IPS DF 4.7 (cell line): Measurements from ENCODE around the gene RAPGEF4.

Experiments used
- DNase-seq: peaks from one replicate; pipeline ENCODE4 v3.0.0-alpha.2; 2013; ENCODE audit warnings: low spot score; ENCODE audit errors: extremely low read depth

The RAPGEF4 gene

DNA sequence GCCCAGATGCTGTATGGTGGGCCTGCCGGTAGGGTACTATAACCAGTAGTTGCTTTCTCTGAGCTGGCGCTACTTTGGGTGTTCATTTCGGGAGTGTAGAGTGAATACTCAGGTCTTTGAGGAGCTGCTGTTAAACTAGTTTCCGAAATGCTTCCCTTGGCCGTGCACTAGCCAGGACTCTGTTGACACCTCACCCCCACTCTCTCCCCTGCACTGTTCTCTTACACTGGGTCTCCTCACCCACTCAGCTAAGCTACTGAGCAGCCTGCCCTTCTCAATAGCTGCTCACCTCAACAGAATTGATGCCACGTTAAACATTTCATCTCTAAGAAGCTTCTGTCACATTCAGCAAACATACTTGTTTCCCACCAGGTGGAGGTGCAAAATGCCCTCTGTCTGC is 86.9 kb downstream of the RAPGEF4 start:
- DNase-seq, result no peak

DNA sequence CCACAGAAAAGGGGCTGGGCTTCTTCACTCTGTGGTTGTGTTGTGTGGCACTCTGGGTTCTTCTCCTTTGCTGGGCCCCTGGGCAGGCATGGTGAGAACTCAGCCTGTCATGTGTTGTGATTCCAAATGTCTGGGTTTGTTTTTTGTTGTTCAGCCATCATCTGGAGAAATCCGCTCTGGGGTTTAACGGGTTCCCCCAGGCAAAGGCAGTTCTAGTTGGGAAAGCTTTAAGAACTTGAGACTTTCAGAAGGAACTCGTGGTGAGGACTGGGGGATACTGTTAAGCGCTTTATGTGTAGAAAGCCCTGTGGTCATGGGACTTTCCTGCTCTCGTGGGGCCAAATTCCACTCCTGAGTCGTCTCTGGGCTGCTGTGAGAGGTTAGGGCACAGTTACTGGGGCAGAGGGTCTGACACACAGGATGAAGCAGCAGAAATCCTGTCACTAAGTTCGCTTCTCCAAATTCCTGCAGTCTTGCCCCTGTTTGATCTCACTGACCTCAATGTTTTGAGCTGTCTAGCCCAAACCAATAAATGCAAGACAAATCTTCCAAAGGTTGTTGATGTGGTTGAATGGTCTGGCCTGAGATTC is 87.7 kb downstream of the RAPGEF4 start:
- no peak for DNase-seq

DNA sequence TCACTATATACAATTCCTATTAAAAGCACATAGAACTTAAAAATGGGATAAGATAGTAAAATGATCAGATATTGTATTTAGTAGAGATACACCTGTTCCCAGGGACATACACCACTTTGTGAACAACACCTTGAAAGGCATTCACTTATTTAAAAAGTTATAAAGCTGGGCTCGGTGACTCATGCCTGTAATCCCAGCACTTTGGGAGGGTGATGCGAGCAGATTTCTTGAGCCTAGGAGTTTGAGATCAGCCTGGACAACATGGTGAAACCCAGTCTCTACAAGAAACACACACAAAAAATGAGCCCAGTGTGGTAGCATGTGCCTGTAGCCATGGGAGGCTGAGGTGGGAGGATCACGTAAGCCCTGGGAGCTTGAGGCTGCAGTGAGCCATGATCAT is 90.9 kb downstream of the RAPGEF4 start:
- no peak for DNase-seq

DNA sequence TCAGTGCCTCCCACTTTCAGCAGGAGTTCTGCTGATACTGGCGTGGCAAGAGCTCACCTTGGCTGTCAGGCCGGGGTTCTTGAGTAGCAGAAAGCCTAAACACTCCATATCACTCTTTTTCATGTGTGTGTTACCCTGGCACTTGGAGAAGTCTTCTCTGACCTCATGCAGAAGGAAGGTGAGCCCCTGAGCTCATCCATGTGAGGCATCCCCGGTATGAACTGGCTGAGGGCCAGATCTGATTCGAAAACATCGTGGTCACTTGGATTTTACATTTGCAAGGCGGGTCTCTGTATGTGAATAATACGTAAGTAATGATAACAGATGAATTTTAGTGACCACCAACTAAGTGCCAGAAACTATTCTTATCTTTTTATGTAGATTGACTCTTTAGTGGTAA is 93.6 kb downstream of the RAPGEF4 start:
- no peak for DNase-seq

DNA sequence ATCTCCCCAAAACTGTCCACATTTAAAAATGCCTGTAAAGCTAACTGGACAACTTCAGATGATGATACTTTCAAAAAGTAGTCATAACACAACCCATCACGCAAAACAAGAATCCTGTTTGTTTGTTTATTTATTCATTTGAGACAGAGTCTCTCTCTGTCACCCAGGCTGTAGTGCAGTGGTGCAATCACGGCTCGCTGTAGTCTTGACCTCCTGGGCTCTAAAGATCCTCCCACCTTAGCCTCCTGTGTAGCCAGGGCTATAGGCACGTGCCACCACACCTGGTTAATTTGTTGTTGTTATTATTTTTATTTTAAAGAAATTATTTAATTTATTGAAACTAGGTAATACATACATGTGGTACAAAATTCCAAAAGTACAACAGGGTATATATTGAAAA is 94.8 kb downstream of the RAPGEF4 start:
- DNase-seq, result no peak

DNA sequence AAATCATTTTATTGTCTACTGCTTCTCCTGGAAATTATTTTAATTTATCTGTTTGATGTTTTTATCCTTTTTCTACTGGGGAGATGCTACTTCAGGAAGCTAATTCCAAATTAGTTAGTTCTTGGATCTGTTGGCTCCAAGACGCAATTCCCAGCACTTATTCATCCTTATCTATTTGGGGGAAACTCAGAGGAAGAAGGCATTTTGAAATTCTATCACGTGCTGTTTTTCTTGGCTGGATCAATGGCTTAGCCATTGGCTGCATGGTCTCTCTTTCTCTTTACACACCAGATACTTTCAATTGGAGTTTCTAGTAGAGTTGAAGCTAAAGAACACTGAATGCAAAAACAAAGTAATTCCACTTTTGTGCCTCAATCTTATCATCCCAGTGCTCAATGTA is 98.3 kb downstream of the RAPGEF4 start:
- DNase-seq, result no peak

DNA sequence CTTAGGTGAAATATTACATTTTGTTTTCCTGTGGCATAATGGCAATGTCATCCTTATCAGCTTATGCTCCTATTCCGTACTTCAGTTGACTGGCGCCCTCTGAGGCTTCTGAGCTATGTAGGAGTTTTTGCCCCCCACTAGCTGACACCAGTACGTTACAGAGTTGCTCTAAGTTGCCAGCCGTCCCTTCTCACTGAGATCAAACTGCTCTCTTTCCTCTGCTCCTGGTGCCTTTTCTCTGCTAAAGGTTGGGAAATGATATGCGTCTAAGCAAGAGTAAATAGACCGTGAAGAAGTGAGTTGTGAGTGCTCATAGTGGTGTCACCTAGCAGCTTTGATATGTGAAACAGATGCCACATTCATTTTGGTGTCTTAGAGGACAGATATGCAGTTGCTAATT is 99.2 kb downstream of the RAPGEF4 start:
- DNase-seq, result no peak

DNA sequence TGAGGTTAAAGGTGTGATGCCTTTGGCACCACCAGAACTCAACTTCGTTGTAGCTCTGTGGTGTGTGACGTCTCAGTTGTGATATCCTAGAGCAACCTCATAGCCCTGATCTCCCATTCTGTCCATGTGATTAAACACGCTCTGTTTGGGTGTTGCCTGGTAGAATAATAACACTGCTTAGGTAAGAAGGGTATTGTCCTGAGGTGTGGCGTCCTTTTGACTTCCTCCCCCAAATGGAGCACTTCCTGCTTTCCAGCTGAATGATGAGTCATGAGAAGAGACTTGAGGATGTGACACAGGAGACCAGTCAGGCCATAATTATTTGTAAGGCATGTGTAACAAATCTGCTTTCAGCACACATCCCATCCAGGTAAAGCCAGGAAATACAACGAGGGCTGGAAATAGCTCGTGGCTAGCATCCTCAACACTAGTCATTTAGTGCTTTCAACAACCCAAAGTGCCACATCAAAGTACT is 100.7 kb downstream of the RAPGEF4 start:
- no peak for DNase-seq

DNA sequence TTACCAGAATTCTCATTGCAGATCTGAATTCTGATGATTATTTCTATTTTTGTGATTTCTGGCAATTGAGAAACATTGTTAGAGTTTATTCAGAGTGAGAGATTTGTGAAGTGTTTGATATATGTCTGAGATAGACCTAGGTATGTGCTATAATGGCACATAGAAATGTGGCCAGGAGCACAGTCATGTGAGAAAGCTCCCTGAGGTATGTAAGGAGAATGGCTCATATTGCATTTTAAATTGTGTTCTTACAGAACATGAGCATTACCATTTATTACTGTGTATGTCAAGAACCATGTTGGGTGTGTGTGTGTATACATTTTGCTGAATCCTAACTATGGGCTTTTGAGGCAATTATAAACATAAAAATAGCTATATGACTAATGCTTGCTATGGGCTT is 101.2 kb downstream of the RAPGEF4 start:
- DNase-seq, result no peak

DNA sequence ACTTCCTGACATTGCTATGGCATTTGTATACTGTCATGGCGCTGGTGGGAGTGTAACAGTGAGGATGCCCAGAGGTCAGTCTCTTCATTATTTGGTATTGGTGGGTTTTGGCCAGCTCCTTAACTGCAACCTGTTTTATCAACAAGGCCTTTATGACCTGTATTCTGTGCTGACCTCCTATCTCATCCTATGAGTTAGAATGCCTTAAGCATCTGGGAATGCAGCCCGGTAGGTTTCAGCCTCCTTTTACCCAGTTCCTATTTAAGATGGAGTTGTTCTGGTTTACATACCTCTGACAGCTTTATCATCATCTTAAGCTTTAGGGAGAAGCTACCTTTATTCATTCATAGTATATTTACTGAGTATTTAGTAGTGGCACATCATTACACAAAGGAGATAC is 103.8 kb downstream of the RAPGEF4 start:
- DNase-seq, result no peak

DNA sequence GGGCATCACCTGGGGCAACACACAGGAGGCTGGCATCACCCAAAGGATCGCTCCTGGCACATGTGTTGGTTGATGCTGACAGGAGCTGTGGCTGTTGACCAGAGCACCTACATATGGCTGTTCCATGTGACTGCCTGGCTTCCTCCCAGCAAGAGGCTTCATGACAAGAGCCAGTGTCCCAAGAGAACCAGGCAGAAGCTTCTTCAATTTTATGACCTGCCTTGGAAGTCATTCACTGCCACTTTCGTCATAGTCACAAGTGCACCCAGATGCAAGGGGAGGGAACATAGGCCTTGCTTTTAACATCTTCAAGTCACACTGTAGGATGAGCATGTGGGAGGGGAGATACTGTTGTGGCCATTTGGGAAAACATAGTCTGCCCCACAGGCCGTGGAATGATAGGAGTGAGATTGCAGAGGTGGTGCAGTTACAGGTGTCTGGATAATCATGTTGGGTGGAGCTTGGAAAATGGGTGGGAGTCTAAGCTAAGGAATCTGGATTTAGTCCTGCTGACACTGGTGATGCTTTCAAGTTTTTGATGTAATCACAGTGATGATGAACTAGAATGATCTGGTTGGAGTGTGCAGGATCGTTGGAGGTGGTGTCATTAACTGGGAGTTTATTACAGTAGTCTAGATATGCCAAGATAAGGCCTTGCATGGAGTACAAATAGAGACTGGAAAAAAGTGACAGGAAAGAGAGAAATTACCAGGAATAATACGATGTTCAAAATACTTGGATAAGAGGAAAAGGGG is 107.0 kb downstream of the RAPGEF4 start:
- DNase-seq, result no peak

DNA sequence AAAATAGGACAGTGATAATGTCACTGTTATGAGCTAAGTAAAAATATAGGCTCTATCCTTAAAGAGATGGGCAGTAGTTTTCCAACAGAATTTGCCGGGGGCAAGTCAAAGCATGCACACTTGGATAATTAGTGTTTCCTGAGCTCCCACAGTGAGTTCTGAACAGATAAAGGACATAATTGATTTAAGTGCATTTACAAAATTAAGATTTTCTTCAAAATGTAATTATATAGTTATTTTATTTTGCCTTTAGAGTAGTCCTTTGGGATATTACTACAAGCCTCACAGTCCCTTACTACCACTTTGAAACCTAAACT is 107.6 kb downstream of the RAPGEF4 start:
- DNase-seq, result no peak

DNA sequence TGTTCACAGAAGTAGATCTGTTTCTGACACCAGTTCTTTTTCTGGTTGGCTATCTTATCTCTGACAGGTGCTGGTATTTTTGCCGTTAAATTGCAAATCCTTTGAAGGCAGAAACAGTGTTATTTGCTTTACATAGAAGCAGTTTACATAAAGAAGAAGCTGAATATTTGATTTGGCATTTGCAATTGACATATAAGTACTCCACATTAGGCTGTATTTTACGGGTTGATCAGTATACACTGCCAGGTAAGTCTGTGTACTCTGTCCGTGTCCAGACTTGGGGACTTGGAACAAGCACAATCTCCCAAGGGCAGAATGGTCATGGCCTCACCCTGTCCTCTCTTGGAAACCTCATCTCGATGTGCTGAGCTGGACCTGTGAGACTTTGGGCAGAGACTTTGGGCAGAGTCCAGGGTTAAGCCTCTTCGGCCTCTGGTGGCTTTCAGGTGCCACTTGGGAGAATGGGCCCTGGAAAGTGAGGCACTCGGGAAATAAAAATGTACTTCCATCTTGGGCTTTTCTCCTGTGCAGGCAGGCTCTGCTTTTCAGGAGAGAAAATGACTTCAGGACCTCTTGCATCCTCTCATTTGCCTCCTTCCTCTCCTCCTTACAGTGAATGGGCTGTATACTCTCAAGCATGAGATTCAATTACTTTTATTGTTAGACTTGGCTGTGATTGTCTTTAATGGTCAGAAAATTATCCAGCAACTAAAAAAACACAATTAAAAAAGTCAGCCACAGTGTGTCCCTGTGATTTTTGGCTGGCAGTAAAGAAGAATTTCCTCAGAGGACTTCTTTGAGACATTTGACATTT is 108.5 kb downstream of the RAPGEF4 start:
- DNase-seq, result no peak

DNA sequence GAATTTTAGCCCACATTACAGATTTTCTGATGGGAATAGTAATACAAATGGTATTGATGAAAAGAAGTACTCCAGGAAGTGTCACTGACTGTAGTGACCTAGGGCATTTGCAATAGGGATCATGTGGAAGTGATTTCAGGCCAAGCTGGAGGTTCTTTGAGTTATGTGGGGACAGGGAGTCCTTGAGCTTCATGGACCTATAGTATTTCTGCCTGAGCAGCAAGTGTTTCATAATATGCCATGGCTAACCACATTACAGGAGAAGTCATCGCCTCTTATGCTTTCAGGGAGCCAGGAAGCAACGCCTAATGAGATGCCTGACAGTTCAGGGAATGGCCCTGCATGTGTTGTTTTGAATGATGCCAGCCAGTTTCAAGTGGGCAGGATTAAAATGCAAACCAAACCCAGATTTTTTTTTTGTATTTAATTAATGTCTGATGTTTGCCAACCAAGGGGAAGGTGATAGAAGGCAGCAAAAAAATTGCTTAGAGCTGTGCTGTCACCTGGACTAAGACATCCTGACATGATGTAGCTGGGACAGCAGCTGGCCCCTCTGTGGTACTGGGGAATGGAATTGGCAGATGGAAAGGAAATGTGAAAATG is 109.5 kb downstream of the RAPGEF4 start:
- no peak for DNase-seq

DNA sequence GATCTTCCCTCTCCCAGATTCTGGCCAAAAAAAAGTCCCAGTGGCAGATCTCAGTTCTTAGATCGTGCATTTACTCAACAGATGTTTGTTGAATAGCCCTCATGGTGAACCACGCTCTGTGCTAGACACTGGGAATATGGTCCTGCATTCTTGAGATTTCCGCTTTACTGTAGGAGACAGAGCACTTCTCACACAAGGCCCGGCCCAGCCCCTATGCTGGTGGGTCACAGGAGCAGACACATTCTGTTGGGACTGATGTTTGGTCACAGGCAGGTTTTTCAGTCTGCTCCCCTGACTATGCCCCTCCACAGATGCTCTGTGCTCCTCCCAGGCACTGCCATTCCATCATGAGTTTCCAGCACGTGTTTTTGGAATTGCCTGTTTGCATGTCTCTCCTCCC is 110.9 kb downstream of the RAPGEF4 start:
- no peak for DNase-seq

DNA sequence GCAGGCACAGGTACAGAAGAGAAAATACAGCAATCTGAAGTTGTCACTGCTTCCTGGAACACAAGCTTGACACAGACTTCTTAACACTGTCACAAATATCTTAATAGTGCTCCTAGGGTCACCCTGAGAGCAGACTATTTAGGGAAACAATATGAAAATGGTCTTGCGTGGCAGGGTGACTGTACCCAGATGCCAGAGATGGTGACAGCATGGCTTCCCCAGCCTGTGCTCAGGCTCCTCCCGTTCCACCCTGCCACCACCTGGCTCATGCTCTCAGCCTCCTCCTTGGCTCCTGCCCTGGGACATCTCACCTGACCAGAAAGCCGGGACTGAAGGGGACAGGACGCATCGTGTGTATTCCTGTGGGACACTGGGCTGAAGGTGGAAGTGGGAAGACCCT is 111.5 kb downstream of the RAPGEF4 start:
- DNase-seq, result no peak

DNA sequence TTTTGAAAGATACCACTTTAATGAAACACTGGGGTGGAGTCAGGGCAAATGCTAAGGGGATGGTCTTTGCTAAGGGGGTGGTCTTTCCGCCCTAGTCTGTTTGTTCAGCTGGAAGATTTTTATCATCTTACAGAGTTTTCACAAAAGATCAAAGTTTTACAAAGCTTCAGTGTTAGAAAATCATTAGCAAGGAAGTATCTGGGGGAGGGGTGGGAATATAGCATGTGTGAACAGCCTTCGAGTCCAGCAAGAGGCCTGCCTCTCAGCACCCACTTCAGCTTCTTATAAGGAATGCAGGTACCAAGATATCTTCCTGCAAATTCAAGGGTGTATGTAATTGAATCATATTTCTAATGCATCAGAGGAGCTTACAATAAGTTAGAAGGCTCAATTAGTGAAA is 112.9 kb downstream of the RAPGEF4 start:
- no peak for DNase-seq

DNA sequence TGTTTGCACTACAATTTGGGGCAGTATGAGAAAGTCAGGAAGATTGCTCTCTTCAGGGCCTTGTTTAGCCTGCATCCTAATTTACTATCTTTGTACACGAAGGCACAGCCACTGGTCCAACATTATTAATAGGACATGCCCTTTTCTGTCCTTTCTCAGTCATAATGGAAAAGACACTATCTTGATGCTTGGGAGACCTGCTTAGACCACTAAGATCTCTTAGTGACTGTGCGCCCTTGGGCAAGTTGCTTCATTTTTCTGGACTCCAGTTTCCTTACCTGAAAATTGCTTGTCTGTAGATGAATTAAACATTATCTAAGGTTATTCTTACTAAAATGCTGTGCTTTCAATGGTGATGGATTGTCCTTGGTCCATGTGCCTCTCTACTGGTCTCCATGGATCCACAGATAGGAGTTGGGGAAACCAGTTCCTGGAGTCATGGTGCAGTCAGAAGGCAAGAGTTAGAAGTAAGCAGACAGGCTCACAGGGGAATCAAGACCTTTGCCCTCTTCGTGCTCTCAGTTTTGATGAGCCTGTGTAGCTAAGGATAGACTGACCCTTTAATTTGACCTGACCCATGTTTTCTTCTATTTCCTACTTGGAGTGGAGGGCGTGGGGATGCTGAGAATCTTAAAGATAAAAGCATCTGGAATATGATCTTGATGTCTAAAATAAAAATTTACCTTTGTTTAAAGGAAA is 114.0 kb downstream of the RAPGEF4 start:
- no peak for DNase-seq

DNA sequence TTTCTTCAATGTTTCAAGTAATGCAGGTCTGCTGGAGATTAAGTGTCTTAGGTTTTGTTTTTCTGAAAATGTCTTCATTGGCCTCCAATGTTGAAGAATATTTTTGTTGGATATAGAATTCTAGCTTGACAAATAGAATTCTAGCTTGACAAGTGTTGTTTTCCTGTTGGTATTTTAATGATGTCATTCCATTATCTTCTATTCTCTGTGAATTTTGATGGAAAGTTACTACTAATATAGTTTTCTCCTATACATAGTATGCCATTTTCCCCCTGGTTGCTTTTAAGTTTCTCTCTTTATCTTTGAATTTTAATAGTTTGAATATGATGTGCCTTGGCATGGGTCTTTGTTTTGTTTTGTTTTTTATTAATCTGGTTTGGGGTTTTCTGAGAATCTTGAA is 119.9 kb downstream of the RAPGEF4 start:
- no peak for DNase-seq

DNA sequence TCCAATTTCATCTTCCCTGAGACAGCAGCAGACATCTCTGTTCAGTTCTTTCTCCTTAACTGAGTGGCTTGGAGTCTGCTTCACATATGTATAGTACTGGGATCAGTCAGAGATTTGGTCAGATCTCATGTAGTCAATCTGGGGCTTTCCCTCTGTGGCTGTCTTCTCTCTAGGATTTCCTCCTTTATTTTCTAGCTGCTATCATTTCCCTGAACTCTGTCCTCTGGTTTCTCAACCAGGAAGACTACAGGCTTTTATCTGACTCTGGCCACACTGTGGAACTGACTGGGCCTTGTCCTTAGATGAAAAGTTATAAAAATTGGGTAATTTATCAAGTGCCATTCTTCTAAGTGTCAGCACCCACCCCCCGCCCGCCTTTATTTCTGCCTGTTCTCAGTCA is 121.0 kb downstream of the RAPGEF4 start:
- DNase-seq, result no peak

DNA sequence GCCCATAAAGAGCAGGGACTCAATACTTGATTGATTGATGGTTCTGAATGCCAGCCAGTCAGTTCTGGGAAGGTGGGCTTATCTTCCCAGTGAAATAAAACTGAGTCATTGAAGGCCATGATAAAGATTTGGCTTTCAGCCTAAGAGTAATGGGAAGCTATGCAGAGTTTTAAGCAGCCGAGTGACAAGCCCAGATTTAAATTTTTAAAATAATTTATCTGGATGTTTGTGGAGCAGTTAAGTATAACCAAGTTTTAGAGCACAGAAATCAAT is 122.8 kb downstream of the RAPGEF4 start:
- DNase-seq, result no peak
